Measurements from ENCODE around the gene FAM114A2. TPM values are rescaled to one million over a fixed set of nuclear protein-coding genes. Genes with fewer than 3 reads are reported as not detected.

FAM114A2 gene
- total RNA-seq, 6 donors from 2014 or later = 10.5 to 45.3 (median 17.1) TPM

DNA sequence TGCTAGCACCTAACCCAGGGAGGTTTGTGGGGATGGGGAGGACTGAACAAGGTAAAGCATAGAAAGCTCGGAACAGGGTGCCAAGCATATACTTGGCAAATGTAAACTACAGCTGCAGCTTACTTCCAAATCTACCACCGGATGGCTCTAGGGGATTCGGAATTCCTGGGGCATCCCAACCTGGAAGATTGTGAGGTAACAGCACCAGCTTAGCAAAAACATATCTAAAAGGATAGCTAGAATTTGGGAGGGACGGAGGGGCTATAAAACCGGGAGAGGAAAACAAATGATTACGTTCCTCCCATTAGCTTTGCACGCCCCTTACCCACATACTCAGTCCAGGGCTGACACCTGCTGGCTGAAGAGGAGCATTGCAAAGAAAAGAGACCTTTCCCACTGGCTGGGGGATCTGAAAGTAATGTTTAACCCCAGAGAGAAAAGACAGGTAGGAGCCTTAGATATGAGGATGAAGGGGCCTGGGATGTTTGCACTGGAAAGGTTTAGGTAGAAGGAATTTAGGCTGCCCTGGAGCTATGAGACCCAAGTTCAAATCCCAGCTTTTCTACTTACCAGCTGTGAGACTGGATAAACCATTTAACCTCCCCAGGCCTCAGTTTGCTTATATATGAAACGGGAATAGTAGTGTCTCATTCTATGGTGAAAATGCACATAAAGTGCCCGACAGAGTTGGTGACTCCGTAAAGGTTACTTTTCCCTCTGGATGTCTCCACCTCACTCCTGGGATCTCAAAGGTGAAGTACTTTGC is 73.6 kb downstream of the FAM114A2 start:
- no peaks in the 10 kb centered on the region for H3K36me3 ChIP-seq
- ATAC-seq (ENCODE audit: low FRiP score in 2 of 2) = peak; percentile 64 to 85
- no peak overlapping the region for H3K27ac ChIP-seq
- H3K4me1 ChIP-seq = peaks cover 0 to 15% (median 1%) of the 10 kb centered on the region in 4 donors
- H3K27me3 ChIP-seq = no peaks in the 10 kb centered on the region
- 34 to 35% methylated on average over 10 of the region's 10 CpGs for WGBS, 2 donors
- H3K9me3 ChIP-seq = no peaks in the 10 kb centered on the region
- TF ChIP-seq, protein P1, sequence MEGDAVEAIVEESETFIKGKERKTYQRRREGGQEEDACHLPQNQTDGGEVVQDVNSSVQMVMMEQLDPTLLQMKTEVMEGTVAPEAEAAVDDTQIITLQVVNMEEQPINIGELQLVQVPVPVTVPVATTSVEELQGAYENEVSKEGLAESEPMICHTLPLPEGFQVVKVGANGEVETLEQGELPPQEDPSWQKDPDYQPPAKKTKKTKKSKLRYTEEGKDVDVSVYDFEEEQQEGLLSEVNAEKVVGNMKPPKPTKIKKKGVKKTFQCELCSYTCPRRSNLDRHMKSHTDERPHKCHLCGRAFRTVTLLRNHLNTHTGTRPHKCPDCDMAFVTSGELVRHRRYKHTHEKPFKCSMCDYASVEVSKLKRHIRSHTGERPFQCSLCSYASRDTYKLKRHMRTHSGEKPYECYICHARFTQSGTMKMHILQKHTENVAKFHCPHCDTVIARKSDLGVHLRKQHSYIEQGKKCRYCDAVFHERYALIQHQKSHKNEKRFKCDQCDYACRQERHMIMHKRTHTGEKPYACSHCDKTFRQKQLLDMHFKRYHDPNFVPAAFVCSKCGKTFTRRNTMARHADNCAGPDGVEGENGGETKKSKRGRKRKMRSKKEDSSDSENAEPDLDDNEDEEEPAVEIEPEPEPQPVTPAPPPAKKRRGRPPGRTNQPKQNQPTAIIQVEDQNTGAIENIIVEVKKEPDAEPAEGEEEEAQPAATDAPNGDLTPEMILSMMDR (IDR thresholded peaks at IDR 0.05) = peak; percentile 63 to 84 (median 78)
- TF ChIP-seq POLR2A (IDR thresholded peaks at IDR 0.05) (no peak), POLR2AphosphoS5 (IDR thresholded peaks at IDR 0.05) (no peak), EP300 (IDR thresholded peaks at IDR 0.05) (no peak)
- peak in 1 of 2 donors; percentile 39 for DNase-seq
- H3K4me3 ChIP-seq = no peak overlapping the region

DNA sequence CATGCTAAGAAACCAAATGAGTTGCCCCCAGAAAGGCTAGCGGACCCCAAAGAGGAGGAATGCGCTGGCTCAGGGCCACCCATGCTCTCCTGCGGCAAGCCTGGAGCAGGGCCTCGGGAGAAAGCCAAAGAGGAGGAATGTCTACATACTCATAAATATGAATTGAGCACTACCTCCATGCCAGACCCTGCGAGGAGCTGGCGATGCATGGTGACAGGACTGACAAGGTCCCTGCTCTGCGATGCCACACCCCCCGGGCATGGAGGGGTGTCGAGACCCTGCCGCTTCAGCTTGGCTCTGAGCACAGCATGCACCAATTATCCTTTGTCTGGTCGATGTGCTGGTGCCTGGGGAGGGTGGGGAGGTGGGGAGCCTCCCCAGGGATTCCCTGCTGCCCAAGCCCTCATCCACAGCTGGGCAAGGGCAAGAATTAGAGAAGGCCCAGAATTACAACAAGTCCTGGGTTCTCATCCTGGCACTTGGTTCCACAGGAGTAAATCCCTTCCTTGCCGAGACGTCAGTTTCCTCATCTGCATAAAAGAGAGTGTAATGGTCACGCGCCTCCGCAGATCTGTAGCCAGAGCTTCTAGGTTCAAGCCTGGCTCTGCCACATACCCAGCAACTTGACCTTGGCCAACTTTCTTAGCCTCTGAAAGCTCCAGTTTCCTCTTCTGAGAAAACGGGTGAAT is 74.4 kb downstream of the FAM114A2 start:
- DNase-seq (peak in 1 of 2 donors; percentile 29), ATAC-seq (ENCODE audit: low FRiP score in 2 of 2) (peak in 1 of 2 donors; percentile 2)
- 79 to 88% methylated on average over 13 to 17 of the region's 17 CpGs for WGBS, 2 donors
- H3K27me3 ChIP-seq = no peaks in the 10 kb centered on the region
- no peaks in the 10 kb centered on the region for H3K9me3 ChIP-seq
- H3K4me3 ChIP-seq = no peak overlapping the region
- peaks cover 0 to 23% (median 5%) of the 10 kb centered on the region in 4 donors for H3K4me1 ChIP-seq
- H3K27ac ChIP-seq = no peak overlapping the region
- H3K36me3 ChIP-seq = no peaks in the 10 kb centered on the region
- TF ChIP-seq POLR2AphosphoS5 (IDR thresholded peaks at IDR 0.05) = no peak
- no peak for TF ChIP-seq POLR2A (IDR thresholded peaks at IDR 0.05)
- TF ChIP-seq EP300 (IDR thresholded peaks at IDR 0.05) = no peak
- TF ChIP-seq, protein P1 (IDR thresholded peaks at IDR 0.05) = no peak

DNA sequence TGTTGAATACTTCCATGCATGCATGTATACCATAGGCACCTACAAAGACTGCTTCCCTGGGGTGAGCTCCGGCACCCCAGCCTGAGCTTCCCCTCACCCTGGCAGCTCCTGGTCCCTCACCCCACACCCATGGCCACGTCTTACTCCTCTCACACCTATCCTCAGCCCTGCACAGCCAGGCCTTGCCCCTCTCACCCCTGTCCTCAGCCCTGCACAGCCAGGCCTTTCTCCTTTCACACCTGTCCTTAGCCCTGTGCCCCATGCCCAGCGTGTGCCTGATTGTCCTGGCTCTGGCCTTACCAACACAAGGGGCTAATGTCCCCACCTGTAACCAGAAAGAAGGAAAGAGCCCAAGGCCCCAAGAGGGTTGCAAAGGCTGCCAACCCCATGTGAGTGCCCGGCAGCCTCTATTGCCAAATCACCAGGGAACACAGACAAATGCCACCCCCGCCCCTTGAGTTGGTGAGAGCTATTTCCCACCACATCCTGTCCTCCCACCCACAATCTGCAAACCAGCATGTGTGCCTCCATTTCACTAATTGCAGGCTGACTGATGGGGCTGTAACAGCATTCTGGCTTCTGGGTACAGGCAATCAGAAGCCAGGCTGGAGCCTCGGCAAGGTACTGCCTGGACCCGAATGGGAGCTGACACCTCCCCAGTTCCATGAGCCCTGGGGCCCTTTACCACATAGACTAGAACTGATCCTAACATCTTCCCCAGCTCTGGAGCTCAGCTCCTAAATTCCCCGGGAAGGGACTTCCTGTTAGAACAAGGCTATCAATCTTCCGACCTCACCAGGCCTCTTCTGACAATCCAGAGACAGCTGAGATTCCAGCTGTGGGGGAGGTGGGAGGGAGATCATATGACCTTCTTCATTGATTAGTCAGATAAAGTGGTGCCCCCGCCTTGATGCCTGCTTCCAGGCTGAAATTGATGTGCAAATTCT is 78.2 kb downstream of the FAM114A2 start:
- no peaks in the 10 kb centered on the region for H3K27me3 ChIP-seq

More for the DNA sequence above, 78.2 kb downstream of the FAM114A2 start:
- no peak overlapping the region for H3K4me3 ChIP-seq
- H3K9me3 ChIP-seq = no peaks in the 10 kb centered on the region
- TF ChIP-seq, protein P1 (IDR thresholded peaks at IDR 0.05) = no peak
- TF ChIP-seq POLR2AphosphoS5 (IDR thresholded peaks at IDR 0.05) = no peak
- no peak for TF ChIP-seq POLR2A (IDR thresholded peaks at IDR 0.05)
- no peak for TF ChIP-seq EP300 (IDR thresholded peaks at IDR 0.05)
- ATAC-seq (ENCODE audit: low FRiP score in 2 of 2) (peak in 1 of 2 donors; percentile 26), DNase-seq (peak in 1 of 2 donors; percentile 21)
- peaks cover 0 to 25% (median 8%) of the 10 kb centered on the region in 4 donors for H3K4me1 ChIP-seq
- H3K36me3 ChIP-seq = no peaks in the 10 kb centered on the region
- no peak overlapping the region for H3K27ac ChIP-seq
- WGBS, 2 donors = 66 to 75% methylated on average over 9 to 10 of the region's 10 CpGs

Data from upper lobe of left lung (tissue), 6 donors.